HG03342 (cell line): ENCODE data around the gene SLAMF1.
"Not testable (repeated sequence)": the region's sequence is repeated elsewhere in the genome, so short reads cannot be mapped to it uniquely, and the experiment has no call there.

Experiments
- ATAC-seq: cut with Tn5 transposase; IDR thresholded peaks from one replicate; pipeline ENCODE4 v1.9.1; 2021; ENCODE audit warnings: mild to moderate bottlenecking, moderate library complexity; ENCODE audit not compliant: unreplicated experiment

SLAMF1 gene

DNA sequence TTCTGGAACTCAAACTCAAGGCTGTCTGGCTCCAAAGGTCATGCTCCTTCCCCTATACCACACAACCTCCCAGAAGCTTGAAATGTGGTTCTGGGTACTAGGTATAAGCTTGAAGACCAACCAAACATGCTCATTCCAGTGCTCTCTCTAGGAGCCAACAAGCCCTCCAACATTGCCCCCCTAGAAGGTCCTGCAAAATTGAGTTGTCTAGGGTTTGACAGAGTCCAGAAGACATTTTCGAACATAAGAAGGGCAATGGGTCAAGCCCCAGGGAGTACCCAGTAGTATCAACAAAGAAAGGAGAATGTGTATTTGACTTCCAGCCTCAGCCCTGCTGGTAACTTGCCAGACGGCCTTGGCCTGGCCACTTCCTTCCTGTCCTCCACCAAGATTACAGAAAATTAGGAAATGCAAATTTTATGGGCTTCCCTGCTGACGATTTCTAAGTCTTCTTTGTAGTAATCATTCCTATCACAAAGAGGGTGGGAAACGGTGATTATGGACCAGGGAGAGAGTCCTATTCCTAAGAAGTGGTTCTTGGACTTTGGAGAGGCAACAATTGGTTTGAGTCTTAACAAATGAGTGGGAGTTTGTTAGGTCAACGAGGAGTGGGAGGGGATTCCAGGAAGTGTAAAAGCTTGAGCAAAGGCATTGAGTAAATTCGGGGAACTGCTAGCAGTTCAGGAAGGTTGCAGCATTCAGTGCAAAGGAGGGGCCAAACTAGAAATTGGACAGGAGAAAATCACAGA, 18.7 kb upstream of the SLAMF1 start:
- ATAC-seq = no peak

DNA sequence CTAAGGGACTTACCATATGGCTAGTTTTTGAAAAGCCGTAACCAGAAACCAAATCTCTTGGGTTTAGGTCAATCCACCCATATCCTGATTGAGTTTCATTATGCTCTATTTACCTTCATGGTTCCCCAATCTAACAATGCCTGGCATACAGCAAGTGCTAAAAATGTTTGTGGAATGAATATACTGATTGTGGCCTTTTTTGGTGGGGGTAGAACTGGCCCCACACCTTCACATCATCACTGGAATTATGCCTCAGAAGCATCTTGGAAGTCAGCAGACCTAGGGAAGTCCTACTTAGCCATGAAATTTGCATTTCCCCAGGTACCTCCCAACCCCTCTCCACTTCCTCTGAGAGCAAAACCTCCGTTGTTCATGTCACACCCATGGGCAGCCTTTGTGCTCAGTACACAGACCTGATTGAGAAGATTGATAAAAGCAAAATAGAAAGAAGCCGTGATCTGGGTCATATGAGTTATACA, 17.8 kb upstream of the SLAMF1 start:
- ATAC-seq = peak; percentile 56

DNA sequence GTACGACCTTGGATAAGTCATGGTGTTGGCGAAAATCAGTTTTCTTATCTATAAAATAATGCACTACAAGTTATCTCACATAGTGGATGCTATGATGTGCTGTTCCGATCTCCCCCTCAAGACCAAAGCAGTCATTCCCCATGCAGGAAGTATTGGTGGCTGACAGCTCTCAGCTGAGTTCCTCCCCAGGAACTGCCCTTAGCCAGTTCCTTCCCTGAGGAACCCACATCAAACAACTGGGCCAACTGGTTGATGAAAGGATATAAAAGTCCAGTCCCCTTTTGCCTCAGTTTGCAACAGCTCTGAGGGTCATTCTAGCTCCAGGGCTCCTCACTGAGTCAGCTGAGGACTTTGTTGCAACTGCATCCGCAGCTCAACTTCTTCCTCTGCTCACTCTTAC, 16.1 kb upstream of the SLAMF1 start:
- ATAC-seq = no peak

DNA sequence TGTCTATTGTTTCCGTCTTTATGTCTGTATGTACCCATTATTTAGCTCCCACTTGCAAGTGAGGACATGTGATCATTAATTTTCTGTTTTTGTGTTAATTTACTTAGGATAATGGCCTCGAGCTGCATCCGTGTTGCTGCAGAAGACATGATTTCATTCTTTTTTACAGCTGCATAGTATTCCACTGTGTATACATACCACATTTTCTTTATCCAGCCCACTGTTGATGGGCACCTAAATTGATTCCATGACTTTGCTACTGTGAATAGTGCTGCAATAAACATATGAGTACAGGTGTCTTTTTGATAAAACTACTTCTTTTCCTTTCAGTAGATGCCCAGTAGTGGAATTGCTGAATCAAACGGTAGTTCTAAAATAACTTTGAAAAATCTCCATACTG, 12.7 kb upstream of the SLAMF1 start:
- ATAC-seq = no peak

DNA sequence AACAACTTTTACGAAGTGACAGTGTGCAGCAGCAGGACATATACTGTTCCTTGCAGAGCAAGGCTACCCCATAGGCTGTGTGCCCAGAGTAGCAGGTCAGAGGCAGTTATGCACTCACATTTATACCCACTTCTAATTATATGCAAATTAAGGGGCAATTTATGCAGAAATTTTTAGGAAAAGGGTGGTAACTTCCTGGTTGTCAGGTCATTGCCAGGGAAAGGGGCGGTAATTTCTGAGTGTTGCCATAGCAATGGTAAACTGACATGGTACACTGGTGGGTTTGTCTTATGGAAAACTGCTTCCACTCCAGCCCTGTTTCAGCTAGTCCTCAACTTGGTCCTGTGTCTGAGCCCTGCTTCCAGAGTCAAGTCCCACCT, 12.0 kb upstream of the SLAMF1 start:
- no peak for ATAC-seq

DNA sequence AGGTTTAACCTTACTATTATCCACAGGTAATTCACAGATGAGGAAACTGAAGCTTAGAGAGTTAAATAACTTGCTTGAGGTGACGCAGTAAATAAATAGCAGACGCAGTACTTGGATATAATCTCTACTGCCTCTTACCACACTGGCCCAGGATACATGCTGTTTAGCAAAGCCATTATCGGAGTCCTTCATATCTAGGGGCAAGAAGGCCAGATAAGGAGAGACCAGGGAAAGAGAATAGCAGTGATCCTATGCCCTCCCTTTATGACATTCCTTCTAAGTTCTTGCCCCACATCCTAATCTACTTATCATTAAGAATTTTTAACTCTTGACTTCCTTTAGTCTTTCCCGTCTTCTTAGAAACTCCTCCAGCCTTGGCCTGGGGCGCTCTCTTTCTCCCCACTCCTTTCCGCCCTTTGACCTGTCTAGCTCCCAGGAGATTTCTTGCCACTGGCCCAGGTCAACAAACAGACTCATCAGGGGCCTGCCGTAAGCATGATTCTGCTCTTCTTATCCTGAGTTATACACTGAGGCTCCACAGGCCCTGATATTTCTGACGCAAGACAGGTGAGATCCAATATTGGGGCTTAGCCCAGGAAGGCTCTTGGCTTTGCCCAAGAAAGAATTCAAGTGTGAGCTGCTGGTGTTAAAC, 11.4 kb upstream of the SLAMF1 start:
- no peak for ATAC-seq

DNA sequence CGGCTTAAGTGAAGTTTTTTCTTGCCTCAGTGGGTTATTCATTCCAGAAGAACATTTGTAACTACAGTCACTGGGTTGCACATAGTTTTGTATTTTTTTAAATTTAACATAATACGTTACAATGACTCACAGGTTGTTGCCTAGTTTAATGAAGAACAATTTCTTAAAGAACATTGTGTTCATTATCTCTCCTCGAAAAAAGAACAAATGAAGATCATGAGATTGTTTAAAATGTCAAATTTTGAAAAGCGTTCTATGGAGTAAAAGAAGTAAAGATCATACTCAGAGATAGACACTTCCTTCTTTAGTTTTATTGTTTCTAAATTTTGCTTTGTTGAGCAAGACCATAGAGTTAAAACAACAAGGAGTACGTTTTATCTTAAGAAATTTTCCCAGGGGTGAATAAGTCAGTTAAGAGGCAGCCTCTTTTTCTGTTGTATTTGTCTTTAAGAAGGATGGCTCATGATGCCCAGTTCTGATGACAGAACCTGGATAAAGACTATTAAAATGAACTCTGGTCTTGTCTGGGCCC, 10.5 kb upstream of the SLAMF1 start:
- no peak for ATAC-seq

DNA sequence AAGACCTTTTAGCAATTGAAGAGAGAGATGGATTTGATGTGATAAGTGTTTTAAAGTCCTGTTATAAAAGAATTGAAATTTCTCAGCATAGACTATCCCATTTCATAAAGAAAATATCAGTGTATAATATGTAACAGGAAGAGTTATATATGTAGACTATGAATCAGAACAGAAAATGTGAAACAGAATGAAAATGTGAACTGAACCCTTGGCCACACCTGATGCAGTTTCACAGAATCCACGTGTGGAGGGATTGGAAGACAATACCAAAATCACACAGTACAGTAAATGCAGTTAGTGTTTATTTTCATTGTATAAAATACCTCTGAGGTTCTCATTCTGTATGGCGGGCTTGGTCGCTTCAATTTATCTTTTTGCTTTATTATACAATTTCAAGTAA, 9.9 kb upstream of the SLAMF1 start:
- ATAC-seq = no peak

DNA sequence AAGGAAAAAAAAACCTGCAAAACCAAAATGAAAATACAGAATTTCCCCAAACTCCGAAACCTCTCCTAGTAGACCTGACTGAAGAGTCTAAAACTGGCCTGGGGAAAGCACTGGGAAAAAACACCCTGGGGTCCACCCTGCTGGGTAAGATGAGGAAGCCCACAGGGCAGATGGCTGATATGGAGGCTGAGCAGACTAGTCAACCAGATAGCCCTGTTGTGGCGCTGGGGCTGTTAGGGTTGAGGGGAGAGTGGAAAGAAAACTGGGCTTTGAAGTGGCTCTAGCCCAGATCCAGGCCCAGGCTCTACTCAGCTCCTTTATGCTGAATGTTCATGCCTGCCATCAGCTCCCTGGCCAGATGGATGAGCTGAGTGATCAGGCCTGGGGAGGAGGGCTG, 6.8 kb upstream of the SLAMF1 start:
- no peak for ATAC-seq

DNA sequence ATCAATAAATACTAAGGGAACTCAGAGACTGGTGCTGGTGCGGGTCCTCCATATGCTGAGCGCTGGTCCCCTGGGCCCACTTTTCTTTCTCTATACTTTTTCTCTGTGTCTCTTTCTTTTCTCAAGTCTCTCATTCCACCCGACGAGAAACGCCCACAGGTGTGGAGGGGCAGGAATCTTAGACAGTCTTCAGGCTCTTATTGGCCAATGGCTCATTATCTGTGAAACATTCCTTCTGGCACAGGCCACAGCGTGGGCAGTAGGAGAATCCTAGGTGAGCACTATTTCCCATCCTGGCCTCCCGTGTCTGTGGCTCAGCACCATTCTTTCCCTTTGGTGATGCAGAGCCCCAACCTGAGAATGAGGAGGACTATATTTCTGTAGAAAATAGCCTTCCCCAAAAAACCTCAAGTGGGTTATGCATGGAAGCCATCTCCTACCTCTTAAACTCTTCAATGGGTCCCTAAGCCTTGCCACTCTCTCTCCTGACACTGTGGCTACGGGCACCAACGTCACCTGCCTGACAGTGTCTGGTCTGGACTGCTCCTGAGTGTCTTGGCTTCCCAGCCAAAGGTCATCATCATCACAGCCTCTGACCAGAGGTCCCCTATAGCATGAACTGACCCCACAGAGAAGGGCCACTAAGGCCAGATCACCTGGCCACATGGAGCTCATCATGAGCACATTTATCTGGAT, 6.2 kb upstream of the SLAMF1 start:
- no peak for ATAC-seq

DNA sequence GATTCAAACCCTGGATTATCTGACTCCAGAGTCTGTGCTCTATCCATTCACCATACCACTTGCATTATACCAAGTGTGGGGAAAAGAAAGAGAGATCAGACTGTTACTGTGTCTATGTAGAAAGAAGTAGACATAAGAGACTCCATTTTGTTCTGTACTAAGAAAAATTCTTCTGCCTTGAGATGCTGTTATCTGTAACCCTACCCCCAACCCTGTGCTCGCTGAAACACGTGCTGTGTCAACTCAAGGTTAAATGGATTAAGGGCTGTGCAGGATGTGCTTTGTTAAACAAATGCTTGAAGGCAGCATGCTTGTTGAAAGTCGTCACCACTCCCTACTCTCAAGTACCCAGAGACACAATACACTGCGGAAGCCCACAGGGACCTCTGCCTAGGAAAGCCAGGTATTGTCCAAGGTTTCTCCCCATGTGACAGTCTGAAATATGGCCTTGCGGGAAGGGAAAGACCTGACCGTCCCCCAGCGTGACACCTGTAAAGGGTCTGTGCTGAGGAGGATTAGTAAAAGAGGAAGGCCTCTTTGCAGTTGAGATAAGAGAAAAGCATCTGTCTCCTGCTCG, 5.3 kb upstream of the SLAMF1 start:
- ATAC-seq = not testable (repeated sequence)

DNA sequence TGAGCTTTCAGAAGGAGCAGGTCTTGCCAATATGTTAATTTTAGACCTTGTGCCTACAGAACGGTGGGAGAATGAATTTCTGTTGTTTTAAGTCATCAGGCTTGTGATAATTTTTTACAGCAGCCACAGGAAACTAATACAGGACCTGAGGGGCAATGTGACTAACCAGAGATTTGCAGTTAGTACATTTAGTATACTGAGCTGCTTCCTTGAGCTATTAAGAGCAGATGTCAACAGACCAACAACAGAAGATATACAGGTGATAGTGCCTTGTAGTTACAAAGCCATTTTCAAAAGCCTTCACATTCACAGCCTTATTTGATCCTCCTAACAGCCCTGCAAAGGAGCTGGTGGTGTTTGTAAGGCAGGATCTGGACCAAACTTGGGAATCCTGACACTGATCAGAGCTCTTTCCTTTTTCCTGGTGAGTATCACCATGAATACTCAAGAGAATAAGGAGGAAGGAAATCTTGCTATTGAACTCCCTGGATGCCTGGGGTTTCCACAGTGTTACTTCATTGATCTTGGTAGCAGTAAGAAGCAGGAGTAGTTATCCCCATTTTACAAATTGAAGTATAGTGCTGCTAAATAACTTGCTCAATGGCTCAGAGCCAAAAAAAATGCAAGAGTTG, 4.7 kb upstream of the SLAMF1 start:
- ATAC-seq = no peak

DNA sequence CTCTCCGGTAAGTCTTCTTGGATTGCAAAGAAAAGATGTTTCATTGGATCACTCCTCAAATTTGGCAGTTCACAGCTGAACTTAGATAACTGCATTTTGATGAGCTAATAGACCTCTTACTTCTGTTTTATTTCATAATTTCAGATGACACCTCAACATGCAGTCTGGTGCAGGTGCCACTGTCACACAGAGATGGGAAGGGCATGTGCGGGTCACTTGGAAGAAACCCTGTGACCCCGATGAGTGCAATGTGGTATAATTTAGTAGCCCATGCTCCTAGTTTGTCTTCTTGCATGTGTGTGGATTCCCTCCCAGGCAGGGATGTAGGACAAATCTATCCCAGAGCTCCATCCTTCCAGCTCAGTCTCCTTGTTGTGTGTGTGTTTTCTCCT, 481 bp upstream of the SLAMF1 start:
- peak; percentile 7 for ATAC-seq

DNA sequence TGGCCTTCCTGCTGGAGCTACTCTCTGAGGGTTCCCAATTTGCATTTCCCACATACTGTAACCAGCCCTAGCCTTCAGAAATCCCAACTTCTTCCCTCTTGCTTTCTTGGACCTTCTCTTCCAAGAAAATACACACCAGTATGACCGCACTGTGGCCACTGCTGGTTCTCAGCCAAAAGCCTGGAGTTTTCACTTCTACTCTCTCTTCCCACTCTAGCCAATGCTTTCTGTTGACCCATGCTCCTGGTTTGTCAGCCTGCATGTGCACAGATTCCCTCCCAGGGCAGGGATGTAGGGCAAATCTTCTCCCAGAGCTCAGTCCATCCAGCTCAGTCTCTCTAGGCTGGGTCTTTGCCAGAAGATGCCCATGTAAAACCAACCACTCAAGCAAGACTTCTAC, 664 bp downstream of the SLAMF1 start:
- no peak for ATAC-seq

DNA sequence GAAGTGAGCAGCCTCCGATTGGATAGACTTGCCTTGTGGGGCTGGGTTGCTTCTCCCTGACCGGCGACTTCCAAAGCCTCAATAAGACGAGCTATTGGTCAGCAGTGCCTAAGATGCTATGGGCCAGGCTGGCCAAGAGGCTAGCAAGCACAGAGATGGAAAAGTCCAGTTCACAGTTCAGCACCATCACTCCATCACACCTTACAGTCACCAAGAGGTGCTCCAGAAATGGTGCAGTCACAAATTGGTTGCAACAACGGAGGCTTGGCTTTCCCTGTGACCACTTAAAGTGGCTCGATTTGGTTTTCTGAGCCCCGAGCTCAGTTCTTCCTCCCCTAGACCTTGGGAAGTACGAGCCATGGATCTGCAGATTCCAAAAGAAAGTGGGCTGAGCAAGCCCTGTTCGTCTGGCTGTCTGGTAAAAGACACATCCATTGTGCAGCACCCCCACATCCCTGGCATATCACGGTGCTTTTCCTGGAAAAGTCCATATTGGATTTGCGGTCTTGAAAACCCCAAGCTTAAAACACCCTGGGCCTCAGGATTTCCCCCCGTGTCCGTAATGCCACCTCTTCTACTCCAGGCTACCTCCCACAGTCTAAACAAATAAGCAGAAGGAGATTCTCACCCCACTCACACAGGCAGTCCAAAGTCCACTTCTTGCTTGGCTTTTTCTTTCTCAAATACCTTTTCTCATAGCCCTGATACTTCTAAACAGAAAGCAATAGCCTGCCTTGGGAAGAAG, 1.3 kb downstream of the SLAMF1 start:
- no peak for ATAC-seq

DNA sequence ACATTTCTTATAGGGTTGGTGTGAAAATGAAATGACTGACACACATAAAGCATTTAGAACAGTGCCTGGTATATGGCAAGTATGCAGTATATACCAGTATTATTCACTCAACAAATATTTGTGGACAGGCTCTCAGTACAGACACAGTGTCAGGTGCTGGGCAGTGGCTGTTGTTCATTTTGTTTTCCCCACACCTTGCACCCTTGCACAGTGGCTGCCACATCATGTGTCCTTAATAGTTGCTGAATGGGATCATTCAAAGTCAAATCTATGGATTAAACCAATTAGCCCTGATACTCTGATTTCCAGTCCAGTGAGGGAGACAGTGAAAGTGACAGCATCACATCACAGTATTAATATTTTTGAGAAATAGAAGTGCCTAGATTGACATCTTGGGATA, 2.4 kb downstream of the SLAMF1 start:
- ATAC-seq = no peak

DNA sequence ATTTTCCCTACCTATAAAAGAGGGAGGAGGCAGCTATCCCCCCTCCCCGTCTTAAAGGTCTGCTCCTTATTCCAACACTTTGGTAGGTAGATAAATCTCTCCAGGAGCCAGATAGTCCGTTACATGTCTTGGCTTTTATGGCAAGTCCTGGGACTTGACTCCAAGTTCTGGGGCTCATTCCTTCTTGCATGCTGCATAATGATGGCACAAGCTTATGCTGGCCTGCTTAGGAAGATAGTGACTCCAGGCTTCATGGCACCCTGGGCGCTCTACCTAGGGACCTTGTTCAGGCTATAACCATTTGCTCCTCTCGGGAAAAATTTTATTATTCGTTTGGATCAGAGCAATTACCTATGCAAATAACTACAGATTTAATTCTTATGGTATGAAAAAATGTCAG, 3.7 kb downstream of the SLAMF1 start:
- ATAC-seq = no peak

DNA sequence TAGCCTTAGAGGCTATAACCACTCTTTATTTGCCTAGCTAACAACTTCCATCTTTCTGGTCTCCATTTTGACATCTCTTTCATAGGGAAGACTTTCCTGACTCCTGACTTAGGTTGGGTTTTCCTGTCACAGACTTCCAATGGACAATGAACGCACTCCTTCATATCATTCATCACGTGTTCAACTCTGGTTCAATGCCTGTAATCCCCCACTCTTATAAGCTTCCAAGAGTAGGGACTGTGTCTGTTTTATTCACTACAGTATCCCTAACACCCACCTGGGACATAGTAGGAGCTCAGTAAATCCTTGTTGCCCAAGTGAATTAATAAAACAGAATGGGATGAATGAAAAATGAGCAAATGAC, 4.6 kb downstream of the SLAMF1 start:
- ATAC-seq = no peak

DNA sequence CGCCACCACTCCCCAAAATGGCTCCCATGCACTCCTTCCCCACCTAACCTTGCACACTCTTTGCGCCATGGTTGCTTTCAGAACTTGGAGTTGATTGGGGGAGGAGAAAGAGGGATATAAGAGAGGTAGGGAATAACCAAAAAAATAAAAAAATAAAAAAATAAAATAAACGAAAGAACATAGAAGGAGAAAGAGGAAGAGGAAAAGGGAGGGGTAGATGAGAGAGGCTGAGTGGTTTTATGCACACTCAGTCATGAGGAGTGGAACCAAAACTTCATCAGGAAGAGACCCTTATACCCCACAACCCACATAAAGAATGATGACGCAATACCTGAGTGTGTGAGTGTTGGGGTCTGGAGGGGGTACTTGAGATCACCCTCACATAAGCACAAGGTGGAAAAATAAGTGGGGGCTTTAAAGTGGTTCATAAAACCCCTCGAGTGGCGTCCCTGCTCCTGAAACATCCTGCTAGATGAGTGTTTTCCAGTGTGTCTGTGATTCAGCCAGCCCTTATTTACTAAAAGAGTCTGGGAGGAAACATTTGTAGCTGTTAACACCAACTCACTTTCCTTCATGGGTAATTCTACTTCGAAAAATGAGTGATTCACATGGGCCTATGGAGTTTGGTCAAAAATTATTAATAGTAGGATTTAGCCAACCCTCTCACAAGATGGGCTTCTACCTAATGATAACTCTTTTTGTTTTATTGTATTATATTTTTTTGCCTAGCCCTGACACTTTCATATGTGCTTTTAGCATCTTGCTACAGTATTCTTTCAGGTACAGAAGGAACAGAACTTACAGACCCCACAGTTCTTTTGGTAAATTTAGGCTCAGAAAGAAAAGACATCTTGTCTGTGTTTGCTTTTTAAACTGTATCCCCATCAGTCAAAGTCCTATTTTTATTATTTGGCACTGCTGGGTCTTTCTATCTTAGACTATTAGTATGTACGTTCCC, 5.2 kb downstream of the SLAMF1 start:
- no peak for ATAC-seq
